ENCODE measurements around the gene IRX2. TPM values are rescaled to one million over a fixed set of nuclear protein-coding genes. Genes with fewer than 3 reads are reported as not detected.

The IRX2 gene
- total and polyA plus RNA-seq, 9 donors = 0.04 to 0.46 (median 0.15) TPM; not detected in 4

GRCh38 chr5:2714805-2715204 lies 36.7 kb downstream of the IRX2 start:
- Histone ChIP-seq H3K27ac (no peak overlapping the region), H3K4me1 (ENCODE audit: insufficient read depth) (no peaks in the 10 kb centered on the region), H3K4me3 (no peak overlapping the region), H3K27me3 (no peaks in the 10 kb centered on the region), H3K9me3 (no peaks in the 10 kb centered on the region), H3K36me3 (no peaks in the 10 kb centered on the region)
- 86 to 91% (median 90%) methylated on average over 6 of the region's 6 CpGs for WGBS, 3 donors
- DNase-seq = no peak
- no peak for TF ChIP-seq EP300 (IDR thresholded peaks at IDR 0.05)
- no peak for TF ChIP-seq POLR2A (IDR thresholded peaks at IDR 0.05)
- no peak for TF ChIP-seq CTCF (IDR thresholded peaks at IDR 0.05)
- intact Hi-C loops (cut with DNase I) = no loop called here

- H3K4me1 ChIP-seq (ENCODE audit: insufficient read depth) = no peaks in the 10 kb centered on the region
- intact Hi-C loops (cut with DNase I) = no loop called here
- no peak overlapping the region for H3K27ac ChIP-seq
- TF ChIP-seq EP300 (IDR thresholded peaks at IDR 0.05) (no peak), POLR2A (IDR thresholded peaks at IDR 0.05) (no peak), CTCF (IDR thresholded peaks at IDR 0.05) (no peak)
- WGBS, 3 donors = 84 to 86% (median 85%) methylated on average over 6 of the region's 6 CpGs
- DNase-seq = no peak
- H3K9me3 ChIP-seq = no peaks in the 10 kb centered on the region
- no peaks in the 10 kb centered on the region for H3K27me3 ChIP-seq
- H3K4me3 ChIP-seq = no peak overlapping the region
- H3K36me3 ChIP-seq = no peaks in the 10 kb centered on the region
Observed at GRCh38 chr5:2714026-2714425, 37.5 kb downstream of the IRX2 start.

- WGBS, 3 donors = 77 to 84% (median 78%) methylated on average over 24 of the region's 24 CpGs
- Histone ChIP-seq H3K9me3 (no peaks in the 10 kb centered on the region), H3K36me3 (no peaks in the 10 kb centered on the region), H3K27ac (no peak overlapping the region), H3K4me3 (no peak overlapping the region), H3K27me3 (no peaks in the 10 kb centered on the region), H3K4me1 (ENCODE audit: insufficient read depth) (no peaks in the 10 kb centered on the region)
- intact Hi-C loops (cut with DNase I) = no loop called here
- TF ChIP-seq POLR2A (IDR thresholded peaks at IDR 0.05) (no peak), CTCF (IDR thresholded peaks at IDR 0.05) (no peak), EP300 (IDR thresholded peaks at IDR 0.05) (no peak)
- no peak for DNase-seq
Observed at GRCh38 chr5:2711446-2712425, 39.7 kb downstream of the IRX2 start.

GRCh38 chr5:2710910-2711309 lies 40.6 kb downstream of the IRX2 start:
- Histone ChIP-seq H3K27ac (no peak overlapping the region), H3K9me3 (no peaks in the 10 kb centered on the region), H3K27me3 (no peaks in the 10 kb centered on the region), H3K36me3 (no peaks in the 10 kb centered on the region), H3K4me1 (ENCODE audit: insufficient read depth) (no peaks in the 10 kb centered on the region), H3K4me3 (no peak overlapping the region)
- 27 to 42% (median 29%) methylated on average over 3 of the region's 3 CpGs for WGBS, 3 donors
- intact Hi-C loops (cut with DNase I) = no loop called here
- DNase-seq = no peak
- TF ChIP-seq POLR2A (IDR thresholded peaks at IDR 0.05) (no peak), EP300 (IDR thresholded peaks at IDR 0.05) (no peak), CTCF (IDR thresholded peaks at IDR 0.05) (no peak)

Measured in ovary (tissue), 9 donors.